ENCODE results near the gene DSP.

Gene DSP

DNA sequence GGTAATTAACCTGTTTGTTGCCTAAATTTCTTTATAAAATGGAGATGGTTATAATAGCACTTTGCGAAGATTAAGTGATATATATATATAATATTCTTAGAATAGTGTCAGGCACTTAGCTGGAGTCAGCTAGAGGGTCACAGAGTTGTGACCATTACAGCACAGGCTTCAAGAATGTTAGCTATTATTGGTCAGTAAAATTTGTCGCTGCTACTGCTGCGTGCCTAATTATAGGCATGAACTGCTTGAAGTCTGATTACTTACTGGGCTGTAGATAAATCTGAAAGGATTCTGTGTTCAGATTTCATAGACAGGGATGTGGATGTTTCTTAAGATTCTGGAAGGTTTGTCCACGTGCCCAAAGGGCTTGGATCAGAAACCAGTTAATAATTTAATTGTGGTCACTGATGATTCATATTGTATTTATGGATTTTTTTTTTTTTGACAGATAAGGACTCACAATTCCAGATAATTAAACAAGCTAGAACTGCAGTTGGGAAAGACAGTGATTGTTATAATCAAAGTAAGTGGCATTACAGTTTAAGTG, 53.2 kb downstream of the DSP start:
- no peak overlapping the region for H3K4me3 ChIP-seq (ENCODE audit: low read depth, low read length)
- TF ChIP-seq, protein P1, sequence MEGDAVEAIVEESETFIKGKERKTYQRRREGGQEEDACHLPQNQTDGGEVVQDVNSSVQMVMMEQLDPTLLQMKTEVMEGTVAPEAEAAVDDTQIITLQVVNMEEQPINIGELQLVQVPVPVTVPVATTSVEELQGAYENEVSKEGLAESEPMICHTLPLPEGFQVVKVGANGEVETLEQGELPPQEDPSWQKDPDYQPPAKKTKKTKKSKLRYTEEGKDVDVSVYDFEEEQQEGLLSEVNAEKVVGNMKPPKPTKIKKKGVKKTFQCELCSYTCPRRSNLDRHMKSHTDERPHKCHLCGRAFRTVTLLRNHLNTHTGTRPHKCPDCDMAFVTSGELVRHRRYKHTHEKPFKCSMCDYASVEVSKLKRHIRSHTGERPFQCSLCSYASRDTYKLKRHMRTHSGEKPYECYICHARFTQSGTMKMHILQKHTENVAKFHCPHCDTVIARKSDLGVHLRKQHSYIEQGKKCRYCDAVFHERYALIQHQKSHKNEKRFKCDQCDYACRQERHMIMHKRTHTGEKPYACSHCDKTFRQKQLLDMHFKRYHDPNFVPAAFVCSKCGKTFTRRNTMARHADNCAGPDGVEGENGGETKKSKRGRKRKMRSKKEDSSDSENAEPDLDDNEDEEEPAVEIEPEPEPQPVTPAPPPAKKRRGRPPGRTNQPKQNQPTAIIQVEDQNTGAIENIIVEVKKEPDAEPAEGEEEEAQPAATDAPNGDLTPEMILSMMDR (IDR thresholded peaks at IDR 0.05; ENCODE audit: insufficient read depth, low read length, missing control alignments), result no peak
- DNase-seq (ENCODE audit: low read depth, low spot score), result no peak
- CTCF ChIA-PET, result interaction anchor here (1.8 to 1.9 kb wide), 2 partner anchors 10 to 21 kb away, joined by 4 to 10 read pairs; no protein-coding TSS in a partner anchor
- POLR2A ChIA-PET, result no interaction called here

DNA sequence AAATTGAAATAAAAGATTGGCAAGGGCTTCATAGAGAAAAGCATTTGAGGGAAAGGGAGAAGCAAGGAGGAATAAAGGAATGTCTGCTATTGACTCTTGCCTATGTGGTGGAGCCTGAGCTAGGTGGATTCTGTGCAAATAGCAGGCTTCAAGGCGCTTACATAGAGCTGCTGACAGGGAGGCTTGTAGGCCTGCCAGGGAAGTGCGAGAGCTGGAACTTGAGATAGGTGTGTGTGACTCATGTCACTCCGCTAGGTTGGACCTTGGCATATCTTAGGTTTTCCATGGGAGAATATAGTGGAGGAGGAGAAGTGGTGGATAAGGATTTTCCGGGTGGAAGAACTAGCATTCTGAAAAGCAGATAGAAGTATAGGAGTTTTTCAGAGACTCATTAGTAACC, 62.5 kb downstream of the DSP start:
- CTCF ChIA-PET, result interaction anchor here (1.2 to 4.1 kb wide), 4 partner anchors 9 to 329 kb away, joined by 3 to 16 read pairs (median 10); no protein-coding TSS in a partner anchor
- TF ChIP-seq, protein P1 (IDR thresholded peaks at IDR 0.05; ENCODE audit: insufficient read depth, low read length, missing control alignments), result no peak
- DNase-seq (ENCODE audit: low read depth, low spot score), result no peak

DNA sequence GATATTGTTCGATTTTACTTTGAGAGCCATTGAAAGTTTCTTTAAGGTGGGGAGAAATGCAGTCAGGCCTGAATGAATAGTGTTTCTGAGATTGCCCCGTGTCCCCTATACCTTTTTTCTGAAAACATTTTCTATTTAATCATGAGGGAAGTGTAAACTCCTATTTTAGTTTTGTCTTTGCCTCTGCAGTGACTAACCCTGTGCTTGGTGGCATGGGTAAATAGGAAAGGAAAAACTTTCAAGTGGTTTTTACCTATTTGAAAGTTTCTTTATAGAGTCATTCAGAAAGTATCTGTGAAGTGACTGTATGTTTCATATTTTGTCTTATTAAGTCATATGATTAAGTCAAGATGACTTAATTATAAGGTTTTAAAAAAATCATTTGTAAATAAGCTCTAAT, 63.0 kb downstream of the DSP start:
- TF ChIP-seq, protein P1 (IDR thresholded peaks at IDR 0.05; ENCODE audit: insufficient read depth, low read length, missing control alignments), result no peak

More for the DNA sequence above, 62.5 kb downstream of the DSP start:
- POLR2A ChIA-PET, result no interaction called here
- no peak overlapping the region for H3K4me3 ChIP-seq (ENCODE audit: low read depth, low read length)

GRCh38 chr6:7615611-7616383, 74.3 kb downstream of the DSP start:
- POLR2A ChIA-PET, result interaction anchor here (0.7 kb wide), 1 partner anchor 340 kb away, joined by 4 read pairs; no protein-coding TSS in a partner anchor
- CTCF ChIA-PET, result interaction anchor here (0.7 to 10.6 kb wide), 42 partner anchors 8 to 941 kb away, joined by 3 to 149 read pairs (median 4); no protein-coding TSS in a partner anchor
- DNase-seq (ENCODE audit: low read depth, low spot score), result no peak
- no peak overlapping the region for H3K4me3 ChIP-seq (ENCODE audit: low read depth, low read length)
- TF ChIP-seq, protein P1 (IDR thresholded peaks at IDR 0.05; ENCODE audit: insufficient read depth, low read length, missing control alignments), result peak; percentile 61

More for the DNA sequence above, 63.0 kb downstream of the DSP start:
- H3K4me3 ChIP-seq (ENCODE audit: low read depth, low read length), result no peak overlapping the region
- no peak for DNase-seq (ENCODE audit: low read depth, low spot score)
- POLR2A ChIA-PET, result no interaction called here
- CTCF ChIA-PET, result interaction anchor here (1.2 to 4.1 kb wide), 4 partner anchors 10 to 329 kb away, joined by 3 to 16 read pairs (median 10); no protein-coding TSS in a partner anchor

GRCh38 chr6:7617801-7618764, 76.6 kb downstream of the DSP start:
- POLR2A ChIA-PET, result interaction anchor here (0.7 kb wide), 1 partner anchor 110 kb away, joined by 3 read pairs; no protein-coding TSS in a partner anchor
- no peak overlapping the region for H3K4me3 ChIP-seq (ENCODE audit: low read depth, low read length)
- CTCF ChIA-PET, result interaction anchor here (0.9 to 10.6 kb wide), 5 partner anchors 11 to 442 kb away, joined by 3 to 149 read pairs (median 4); no protein-coding TSS in a partner anchor
- DNase-seq (ENCODE audit: low read depth, low spot score), result peak; percentile 16
- TF ChIP-seq, protein P1 (IDR thresholded peaks at IDR 0.05; ENCODE audit: insufficient read depth, low read length, missing control alignments), result no peak

All from AG04449 (cell line).